ENCODE results near the gene GTF2I.
"Not testable (repeated sequence)": the region's sequence is repeated elsewhere in the genome, so short reads cannot be mapped to it uniquely, and the experiment has no call there.

Gene GTF2I

DNA sequence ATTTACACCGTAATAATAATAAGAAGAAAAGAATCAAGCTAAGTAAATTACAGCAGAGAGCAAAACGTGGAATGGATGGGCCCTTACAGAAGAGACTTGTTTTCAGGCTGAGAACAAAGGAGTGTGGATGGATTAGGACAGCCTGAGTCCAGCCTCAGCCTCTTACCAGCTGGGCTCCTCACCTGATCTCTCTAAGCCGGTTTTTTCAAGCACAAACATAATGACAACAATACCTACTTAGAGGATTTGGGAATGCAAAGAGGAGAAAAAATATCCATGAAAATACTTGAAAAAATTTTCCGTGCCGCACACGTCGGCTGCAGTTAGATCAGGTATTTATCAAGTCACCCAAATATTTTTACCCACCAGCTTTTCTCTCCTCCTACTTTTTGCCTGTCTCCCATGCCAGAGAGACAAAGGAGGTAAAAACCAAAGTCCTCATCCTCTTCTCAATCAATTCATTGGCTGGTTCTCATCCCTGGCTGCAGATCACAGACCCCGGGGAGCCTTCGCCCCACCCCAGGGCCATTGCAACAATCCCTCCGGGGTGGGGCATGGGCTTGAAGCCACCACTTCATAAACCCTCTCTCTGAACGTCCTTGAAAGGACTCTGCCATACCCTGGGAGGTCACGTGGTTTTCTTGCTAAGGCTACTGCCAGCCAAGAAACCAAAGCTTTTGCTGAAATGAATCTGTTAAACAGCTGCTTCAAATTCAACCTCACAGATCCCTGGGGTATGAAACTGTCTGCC, 29.7 kb upstream of the GTF2I start:
- Histone ChIP-seq H3K36me3 (ENCODE audit: control insufficient read depth, insufficient read depth, low read length) (no peaks in the 10 kb centered on the region), H3K4me2 (ENCODE audit: low read length) (peak overlapping the region; percentile 23), H3K27ac (peak overlapping the region; percentile 59), H2AFZ (peak overlapping the region; percentile 93), H3K4me3 (ENCODE audit: low read depth, low read length) (no peak overlapping the region), H3K27me3 (ENCODE audit: control insufficient read depth, insufficient read depth, low read length) (no peaks in the 10 kb centered on the region), H3K79me2 (no peaks in the 10 kb centered on the region), H3K9me3 (ENCODE audit: control insufficient read depth, low read length) (no peaks in the 10 kb centered on the region), H3K9ac (no peak overlapping the region), H3K4me1 (peaks cover 4% of the 10 kb centered on the region)
- TF ChIP-seq, protein P1, sequence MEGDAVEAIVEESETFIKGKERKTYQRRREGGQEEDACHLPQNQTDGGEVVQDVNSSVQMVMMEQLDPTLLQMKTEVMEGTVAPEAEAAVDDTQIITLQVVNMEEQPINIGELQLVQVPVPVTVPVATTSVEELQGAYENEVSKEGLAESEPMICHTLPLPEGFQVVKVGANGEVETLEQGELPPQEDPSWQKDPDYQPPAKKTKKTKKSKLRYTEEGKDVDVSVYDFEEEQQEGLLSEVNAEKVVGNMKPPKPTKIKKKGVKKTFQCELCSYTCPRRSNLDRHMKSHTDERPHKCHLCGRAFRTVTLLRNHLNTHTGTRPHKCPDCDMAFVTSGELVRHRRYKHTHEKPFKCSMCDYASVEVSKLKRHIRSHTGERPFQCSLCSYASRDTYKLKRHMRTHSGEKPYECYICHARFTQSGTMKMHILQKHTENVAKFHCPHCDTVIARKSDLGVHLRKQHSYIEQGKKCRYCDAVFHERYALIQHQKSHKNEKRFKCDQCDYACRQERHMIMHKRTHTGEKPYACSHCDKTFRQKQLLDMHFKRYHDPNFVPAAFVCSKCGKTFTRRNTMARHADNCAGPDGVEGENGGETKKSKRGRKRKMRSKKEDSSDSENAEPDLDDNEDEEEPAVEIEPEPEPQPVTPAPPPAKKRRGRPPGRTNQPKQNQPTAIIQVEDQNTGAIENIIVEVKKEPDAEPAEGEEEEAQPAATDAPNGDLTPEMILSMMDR (IDR thresholded peaks at IDR 0.05): no peak

DNA sequence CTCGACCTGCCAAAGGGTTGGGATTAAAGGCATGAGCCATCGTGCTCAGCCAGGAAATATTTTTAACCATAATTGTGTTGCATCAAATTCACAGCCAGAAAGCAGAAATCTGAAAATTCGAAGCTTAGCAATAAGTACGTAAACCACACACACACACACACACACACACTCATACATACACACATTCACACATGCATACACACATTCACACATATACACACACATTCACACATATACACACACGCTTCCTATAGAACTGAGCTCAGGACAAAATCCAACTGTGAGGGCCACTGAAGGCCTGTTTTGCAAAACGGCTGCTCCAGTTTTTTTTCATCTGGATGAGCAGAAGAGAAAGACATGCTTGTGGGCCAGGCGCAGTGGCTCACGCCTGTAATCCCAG, 25.0 kb upstream of the GTF2I start:
- H3K36me3 ChIP-seq (ENCODE audit: control insufficient read depth, insufficient read depth, low read length): no peaks in the 10 kb centered on the region
- no peak overlapping the region for H3K27ac ChIP-seq
- no peak overlapping the region for H3K4me2 ChIP-seq (ENCODE audit: low read length)
- no peaks in the 10 kb centered on the region for H3K79me2 ChIP-seq
- H3K27me3 ChIP-seq (ENCODE audit: control insufficient read depth, insufficient read depth, low read length): no peaks in the 10 kb centered on the region
- peaks cover 4% of the 10 kb centered on the region for H3K4me1 ChIP-seq
- H2AFZ ChIP-seq: no peak overlapping the region
- H3K4me3 ChIP-seq (ENCODE audit: low read depth, low read length): no peak overlapping the region
- no peak overlapping the region for H3K9ac ChIP-seq
- H3K9me3 ChIP-seq (ENCODE audit: control insufficient read depth, low read length): no peaks in the 10 kb centered on the region
- TF ChIP-seq, protein P1 (IDR thresholded peaks at IDR 0.05): no peak

DNA sequence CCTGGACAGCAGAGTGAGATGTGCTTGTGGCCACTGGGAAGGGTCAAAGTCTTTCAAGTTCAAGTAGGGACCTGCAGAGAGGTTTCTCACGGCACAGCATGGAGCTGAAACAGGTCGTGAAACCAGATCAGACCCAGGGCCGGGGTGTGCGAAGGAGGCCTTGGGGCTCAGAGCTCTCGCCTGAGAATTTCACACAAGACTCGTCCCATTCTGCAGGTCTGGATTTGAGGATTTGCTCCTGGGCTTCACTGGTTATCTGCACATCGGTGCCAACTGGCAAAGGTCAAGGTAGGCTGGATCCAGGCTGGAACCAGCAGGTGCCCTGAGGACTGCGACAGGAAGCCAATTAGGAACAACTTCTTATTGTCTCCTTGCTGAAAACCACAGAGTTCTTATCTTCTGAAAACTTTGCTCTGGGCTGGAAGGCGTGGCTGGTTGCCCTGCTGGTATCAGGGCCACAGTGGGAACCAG, 24.0 kb upstream of the GTF2I start:
- H3K9me3 ChIP-seq (ENCODE audit: control insufficient read depth, low read length): no peaks in the 10 kb centered on the region
- H3K36me3 ChIP-seq (ENCODE audit: control insufficient read depth, insufficient read depth, low read length): no peaks in the 10 kb centered on the region
- H3K27ac ChIP-seq: no peak overlapping the region

DNA sequence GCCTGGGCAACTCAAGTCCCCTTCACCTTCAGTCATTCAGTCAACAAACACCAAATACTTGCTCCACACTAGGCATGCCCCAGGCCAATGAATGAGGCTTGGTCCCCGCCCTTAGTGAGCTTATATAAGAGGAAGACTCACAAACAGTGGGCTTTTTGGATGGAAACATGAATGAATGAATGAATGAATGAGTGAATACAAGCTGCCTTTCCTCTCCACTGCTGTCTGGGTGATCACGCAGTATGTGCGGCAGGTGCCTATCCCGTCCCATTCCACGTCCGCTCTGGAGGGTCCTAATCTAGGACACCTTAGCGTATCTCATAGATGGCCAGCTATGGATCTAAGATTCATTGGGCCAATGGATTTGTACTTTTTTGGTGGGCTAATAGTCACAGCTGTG, 19.8 kb upstream of the GTF2I start:
- Histone ChIP-seq H3K9ac (no peak overlapping the region), H3K79me2 (no peaks in the 10 kb centered on the region), H2AFZ (no peak overlapping the region), H3K36me3 (ENCODE audit: control insufficient read depth, insufficient read depth, low read length) (no peaks in the 10 kb centered on the region), H3K4me3 (ENCODE audit: low read depth, low read length) (no peak overlapping the region), H3K4me2 (ENCODE audit: low read length) (no peak overlapping the region), H3K4me1 (peaks cover 4% of the 10 kb centered on the region), H3K9me3 (ENCODE audit: control insufficient read depth, low read length) (no peaks in the 10 kb centered on the region), H3K27ac (no peak overlapping the region), H3K27me3 (ENCODE audit: control insufficient read depth, insufficient read depth, low read length) (no peaks in the 10 kb centered on the region)
- TF ChIP-seq, protein P1 (IDR thresholded peaks at IDR 0.05): no peak

More for the DNA sequence above, 24.0 kb upstream of the GTF2I start:
- H3K27me3 ChIP-seq (ENCODE audit: control insufficient read depth, insufficient read depth, low read length): no peaks in the 10 kb centered on the region
- H3K4me3 ChIP-seq (ENCODE audit: low read depth, low read length): no peak overlapping the region
- no peak overlapping the region for H3K4me2 ChIP-seq (ENCODE audit: low read length)
- no peak overlapping the region for H2AFZ ChIP-seq
- no peak overlapping the region for H3K9ac ChIP-seq
- TF ChIP-seq, protein P1 (IDR thresholded peaks at IDR 0.05): no peak
- H3K4me1 ChIP-seq: no peaks in the 10 kb centered on the region
- H3K79me2 ChIP-seq: no peaks in the 10 kb centered on the region

DNA sequence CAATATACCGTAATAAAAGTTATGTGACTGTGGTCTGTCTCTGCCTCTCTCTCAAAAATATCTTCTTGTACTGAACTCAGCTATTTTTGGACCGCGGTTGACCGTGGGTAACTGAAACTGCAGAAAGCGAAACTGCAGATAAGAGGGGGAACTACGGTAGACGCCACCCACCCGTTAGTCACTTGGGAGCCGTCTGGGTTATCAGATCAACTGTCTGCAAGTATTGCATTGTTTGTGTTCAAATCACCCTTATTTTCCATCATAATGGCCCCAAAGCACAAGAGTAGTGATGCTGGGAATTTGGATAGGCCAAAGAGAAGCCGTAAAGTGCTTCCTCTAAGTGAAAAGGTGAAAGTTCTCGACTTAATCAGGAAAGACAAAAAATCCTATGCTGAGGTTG, 7.5 kb upstream of the GTF2I start:
- not testable (repeated sequence) for H3K9me3 ChIP-seq (ENCODE audit: control insufficient read depth, low read length); H3K9ac ChIP-seq; H3K36me3 ChIP-seq (ENCODE audit: control insufficient read depth, insufficient read depth, low read length); H3K27ac ChIP-seq; H3K79me2 ChIP-seq; H3K27me3 ChIP-seq (ENCODE audit: control insufficient read depth, insufficient read depth, low read length); H3K4me1 ChIP-seq; H3K4me3 ChIP-seq (ENCODE audit: low read depth, low read length)
- Histone ChIP-seq H3K4me2 (ENCODE audit: low read length) (peak overlapping the region; percentile 61), H2AFZ (peak overlapping the region; percentile 70)

DNA sequence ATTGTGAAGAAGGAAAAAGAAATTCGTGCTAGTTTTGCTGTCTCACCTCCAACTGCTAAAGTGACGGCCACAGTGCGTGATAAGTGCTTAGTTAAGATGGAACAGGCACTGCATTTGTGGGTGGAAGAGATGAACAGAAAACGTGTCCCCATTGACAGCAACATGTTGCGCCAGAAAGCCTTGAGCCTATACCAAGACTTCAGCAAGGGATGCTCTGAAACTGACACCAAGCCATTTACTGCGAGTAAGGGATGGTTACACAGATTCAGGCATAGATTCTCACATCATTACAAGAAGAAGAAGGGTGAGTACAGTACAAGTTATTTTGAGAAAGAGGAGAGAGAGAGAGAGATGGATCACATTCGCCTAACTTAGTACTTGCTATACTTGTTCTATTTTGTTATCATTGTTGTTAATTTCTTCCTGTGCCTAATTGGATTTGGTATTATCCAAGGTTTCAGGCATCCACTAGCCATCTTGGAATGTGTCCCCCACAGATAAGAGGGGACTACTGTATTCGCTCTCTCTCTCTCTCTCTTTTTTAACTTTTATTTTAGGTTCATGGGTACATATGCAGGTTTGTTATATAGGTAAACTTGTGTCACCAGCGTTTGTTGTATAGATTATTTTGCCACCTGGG, 6.9 kb upstream of the GTF2I start:
- H3K4me3 ChIP-seq (ENCODE audit: low read depth, low read length); H3K9me3 ChIP-seq (ENCODE audit: control insufficient read depth, low read length); H3K9ac ChIP-seq; H3K4me1 ChIP-seq; H3K27me3 ChIP-seq (ENCODE audit: control insufficient read depth, insufficient read depth, low read length); H3K36me3 ChIP-seq (ENCODE audit: control insufficient read depth, insufficient read depth, low read length); H3K4me2 ChIP-seq (ENCODE audit: low read length); H3K79me2 ChIP-seq: not testable (repeated sequence)
- peak overlapping the region; percentile 56 for H2AFZ ChIP-seq
- peak overlapping the region; percentile 2 for H3K27ac ChIP-seq

DNA sequence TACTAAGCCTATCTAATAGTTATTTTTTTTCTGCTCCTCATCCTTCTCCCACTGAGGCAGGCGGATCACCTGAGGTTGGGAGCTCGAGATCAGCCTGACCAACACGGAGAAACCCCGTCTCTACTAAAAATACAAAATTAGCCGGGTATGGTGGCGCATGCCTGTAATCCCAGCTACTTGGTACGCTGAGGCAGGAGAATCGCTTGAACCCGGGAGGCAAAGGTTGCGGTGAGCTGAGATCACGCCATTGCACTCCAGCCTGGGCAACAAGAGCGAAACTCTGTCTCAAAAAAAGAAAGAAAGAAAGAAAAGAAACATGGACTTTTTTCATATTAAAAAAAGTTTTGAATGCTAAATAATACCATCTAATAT, 6.4 kb upstream of the GTF2I start:
- H3K4me1 ChIP-seq; H3K36me3 ChIP-seq (ENCODE audit: control insufficient read depth, insufficient read depth, low read length); H3K79me2 ChIP-seq; H3K4me2 ChIP-seq (ENCODE audit: low read length); H3K4me3 ChIP-seq (ENCODE audit: low read depth, low read length); H3K9me3 ChIP-seq (ENCODE audit: control insufficient read depth, low read length); H3K27me3 ChIP-seq (ENCODE audit: control insufficient read depth, insufficient read depth, low read length); H3K27ac ChIP-seq; H3K9ac ChIP-seq: not testable (repeated sequence)
- H2AFZ ChIP-seq: peak overlapping the region; percentile 56

Data from parathyroid adenoma (tissue), 2 donors.